Omental fat pad (tissue), 4 donors: ENCODE results near the gene LPP. TPM values are rescaled to one million over a fixed set of nuclear protein-coding genes. Genes with fewer than 3 reads are reported as not detected.

Source experiments
- ATAC-seq: fragments of 150-250 bp; one replicate; pipeline ENCODE4 v1.9.1; 2016; ENCODE audit warnings: mild to moderate bottlenecking, moderate library complexity; ENCODE audit not compliant: low FRiP score
- DNase-seq: peaks from one replicate; pipeline ENCODE4 v3.0.0-alpha.2; 2019; ENCODE audit warnings: low spot score
- total RNA-seq, 4 donors: library from RNA; depleted of rRNA; stranded (reverse); fragments of >200 nt; gene quantifications; one replicate each; pipeline ENCODE4 v1.1.0, GENCODE V29; 2016
- TF ChIP-seq, protein P1 (sequence below), 3 donors: fragments of 450-650 bp; IDR thresholded peaks; one replicate each; pipeline ENCODE4 v1.5.1; 2016 to 2017; ENCODE audit warnings: antibody characterized with exemption in 3 of 3, mild to moderate bottlenecking in 3 of 3, moderate library complexity in 2 of 3

Gene LPP
- total RNA-seq, 4 donors from 2014 or later = 113 to 302 (median 126) TPM

DNA sequence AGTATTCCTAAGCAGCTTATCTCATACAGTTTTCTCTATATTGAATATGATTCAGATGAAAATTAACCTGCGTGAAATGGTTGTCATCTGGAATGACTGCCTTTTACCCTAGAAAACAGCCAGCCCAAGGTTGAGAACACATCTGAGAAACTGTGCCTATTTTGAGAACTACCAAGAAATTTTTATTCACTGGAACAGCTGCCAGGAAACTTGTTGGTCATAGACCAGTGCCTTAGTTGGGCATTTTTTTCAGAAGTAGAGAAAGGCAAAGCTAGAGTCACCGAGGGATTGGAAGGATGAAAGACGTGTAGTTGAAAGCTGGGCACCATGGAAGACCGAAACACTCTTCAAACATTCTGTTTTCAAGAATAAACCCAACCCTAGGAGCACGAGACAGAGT, 277.1 kb downstream of the LPP start:
- TF ChIP-seq, protein P1, sequence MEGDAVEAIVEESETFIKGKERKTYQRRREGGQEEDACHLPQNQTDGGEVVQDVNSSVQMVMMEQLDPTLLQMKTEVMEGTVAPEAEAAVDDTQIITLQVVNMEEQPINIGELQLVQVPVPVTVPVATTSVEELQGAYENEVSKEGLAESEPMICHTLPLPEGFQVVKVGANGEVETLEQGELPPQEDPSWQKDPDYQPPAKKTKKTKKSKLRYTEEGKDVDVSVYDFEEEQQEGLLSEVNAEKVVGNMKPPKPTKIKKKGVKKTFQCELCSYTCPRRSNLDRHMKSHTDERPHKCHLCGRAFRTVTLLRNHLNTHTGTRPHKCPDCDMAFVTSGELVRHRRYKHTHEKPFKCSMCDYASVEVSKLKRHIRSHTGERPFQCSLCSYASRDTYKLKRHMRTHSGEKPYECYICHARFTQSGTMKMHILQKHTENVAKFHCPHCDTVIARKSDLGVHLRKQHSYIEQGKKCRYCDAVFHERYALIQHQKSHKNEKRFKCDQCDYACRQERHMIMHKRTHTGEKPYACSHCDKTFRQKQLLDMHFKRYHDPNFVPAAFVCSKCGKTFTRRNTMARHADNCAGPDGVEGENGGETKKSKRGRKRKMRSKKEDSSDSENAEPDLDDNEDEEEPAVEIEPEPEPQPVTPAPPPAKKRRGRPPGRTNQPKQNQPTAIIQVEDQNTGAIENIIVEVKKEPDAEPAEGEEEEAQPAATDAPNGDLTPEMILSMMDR (IDR thresholded peaks at IDR 0.05) = no peak
- DNase-seq (no peak), ATAC-seq (no peak)

DNA sequence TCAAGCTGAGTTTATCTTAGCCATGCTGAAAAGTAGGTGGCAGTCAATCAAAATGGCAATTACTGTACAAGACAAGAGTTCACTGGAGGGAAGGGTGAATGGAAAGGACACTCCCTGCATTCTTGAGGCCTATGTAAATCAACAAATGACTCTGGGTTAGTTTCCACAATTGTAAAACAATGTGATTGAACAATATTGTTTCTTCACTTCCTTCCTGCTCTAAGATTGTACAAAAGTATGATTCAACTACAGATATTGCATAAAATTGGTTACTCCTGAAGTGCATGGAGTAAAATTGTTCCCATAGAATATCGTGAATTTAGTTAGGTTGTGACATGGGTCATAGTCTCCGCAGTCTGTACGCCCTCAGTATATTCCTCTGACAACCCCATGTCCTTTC, 277.6 kb downstream of the LPP start:
- ATAC-seq = peak; percentile 55
- no peak for DNase-seq

DNA sequence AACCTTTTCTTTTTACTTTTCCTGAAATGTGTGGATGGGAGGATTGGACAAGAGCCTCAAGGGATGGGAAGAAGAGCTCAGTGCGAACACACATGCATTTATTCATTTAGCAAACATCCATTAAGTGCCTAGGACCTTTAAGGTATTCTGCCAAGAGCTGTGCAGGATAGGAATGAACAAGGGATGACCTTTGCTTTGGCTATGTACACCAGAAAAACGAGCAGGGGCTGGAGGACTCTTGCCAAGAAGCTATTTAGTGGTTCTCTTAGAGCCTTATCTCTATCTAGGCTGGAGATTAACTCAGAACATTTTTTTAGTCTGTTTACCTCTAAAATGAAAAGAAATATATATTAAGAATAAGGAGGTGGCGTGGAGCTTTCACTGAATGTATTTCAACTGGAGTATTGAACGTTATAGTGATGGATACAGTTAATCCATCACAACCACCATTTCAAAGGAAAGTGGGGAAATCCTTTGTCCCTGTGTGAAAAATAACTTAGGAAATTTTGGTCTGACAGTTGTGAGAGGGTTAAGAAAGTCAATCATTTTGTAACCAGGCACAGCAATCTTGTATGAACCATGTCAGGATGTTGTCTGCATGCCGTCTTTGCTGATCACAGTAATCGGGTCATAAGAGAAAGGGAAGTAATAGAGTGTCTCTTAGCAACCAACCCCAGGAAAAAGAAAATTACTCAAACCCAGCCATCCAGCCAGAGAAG, 279.0 kb downstream of the LPP start:
- TF ChIP-seq, protein P1 (IDR thresholded peaks at IDR 0.05) = no peak
- DNase-seq (no peak), ATAC-seq (peak; percentile 67)

More for the DNA sequence above, 277.6 kb downstream of the LPP start:
- TF ChIP-seq, protein P1 (IDR thresholded peaks at IDR 0.05) = no peak

DNA sequence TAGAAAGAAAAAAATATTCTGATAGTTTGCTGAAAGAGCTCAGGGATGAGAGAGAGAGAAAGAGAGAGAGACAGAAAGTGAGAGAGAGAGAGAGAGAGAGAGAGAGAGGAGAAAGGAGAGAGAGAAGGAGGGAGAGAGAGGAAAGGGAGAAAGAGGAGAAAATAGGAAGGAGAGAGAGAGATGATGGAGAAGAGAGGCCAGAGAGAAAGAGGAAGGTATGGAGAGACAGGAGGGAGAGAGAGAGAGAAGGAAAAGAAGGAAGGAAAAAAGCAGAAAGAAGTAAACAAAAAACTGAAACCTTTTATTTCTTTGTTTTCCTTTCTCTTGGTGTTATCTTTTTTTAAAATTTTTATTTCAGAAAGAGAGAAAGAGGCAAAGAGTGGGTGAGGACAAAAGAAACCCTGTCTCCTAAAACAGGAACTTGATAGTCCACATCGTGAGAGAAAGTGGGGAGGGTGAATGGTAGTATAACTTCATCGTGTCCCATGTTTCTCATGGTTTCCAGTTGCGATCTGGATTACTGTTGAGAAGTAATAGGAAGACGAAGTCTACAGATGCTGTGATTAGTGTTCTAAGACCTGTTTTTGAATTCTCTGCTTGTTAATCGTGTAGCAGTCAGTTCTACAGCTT, 279.7 kb downstream of the LPP start:
- no peak for DNase-seq
- TF ChIP-seq, protein P1 (IDR thresholded peaks at IDR 0.05) = no peak
- ATAC-seq = no peak

DNA sequence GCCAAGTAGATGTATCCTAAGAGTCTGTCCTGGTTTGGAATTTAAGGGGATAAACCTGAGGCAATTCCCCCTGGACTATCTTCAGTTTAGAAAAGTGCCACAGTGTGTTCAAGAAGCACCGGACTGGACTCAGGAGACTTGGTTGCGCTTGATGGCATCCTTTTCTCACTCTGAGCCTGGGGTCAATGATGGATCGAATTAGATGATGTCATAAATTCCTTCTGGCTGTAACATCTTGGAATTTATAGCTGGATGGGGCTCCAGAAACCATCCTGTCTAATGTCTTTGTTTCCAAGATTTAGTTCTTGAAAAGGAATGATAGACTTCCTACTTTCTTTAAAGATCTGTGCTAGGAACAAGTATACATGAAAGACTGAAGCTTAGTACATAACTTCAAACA, 280.6 kb downstream of the LPP start:
- DNase-seq = no peak
- TF ChIP-seq, protein P1 (IDR thresholded peaks at IDR 0.05) = no peak
- ATAC-seq = no peak

DNA sequence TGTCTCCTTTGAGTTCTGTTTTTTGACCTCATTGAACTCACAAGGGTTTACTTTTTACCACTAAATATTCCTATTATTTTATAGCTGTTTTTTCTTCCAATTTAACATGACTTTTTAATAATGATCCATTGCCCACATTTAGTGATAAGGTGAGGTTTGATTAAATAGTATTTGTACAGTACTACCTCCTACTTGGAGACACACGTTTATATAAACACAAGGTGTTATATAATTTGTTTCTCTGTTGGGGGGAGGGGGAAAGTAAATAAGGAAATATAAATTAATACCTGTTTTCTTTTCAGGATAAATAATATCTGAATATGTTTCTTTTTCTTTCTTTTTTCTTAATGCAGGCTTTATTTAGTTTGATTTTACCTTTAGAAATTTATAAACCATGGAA, 281.3 kb downstream of the LPP start:
- TF ChIP-seq, protein P1 (IDR thresholded peaks at IDR 0.05) = no peak
- no peak for ATAC-seq
- DNase-seq = no peak

DNA sequence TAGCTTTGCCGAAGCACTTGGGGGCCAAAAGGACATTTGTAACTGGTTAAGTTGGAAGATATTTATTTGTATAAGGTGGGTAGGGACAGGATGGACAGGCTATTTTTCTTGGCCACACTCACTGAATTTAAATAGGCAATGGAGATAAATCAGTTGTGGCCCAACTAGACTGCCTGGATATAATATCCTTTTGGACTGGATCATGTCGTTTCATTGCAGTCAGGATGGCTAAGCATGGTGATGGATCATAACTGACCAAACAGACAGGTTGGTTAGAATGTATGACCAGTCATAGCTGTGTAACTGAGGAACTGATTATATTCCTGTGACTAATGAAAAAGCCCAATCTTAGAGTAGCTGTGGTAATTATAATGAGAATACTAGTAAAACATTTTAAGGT, 284.0 kb downstream of the LPP start:
- no peak for DNase-seq
- TF ChIP-seq, protein P1 (IDR thresholded peaks at IDR 0.05) = no peak
- no peak for ATAC-seq
